Trophoblast cell (in vitro differentiated cells and primary cell): ENCODE data around the gene PDIA2.

Experiments
- DNase-seq, 2 donors: peaks; one replicate each; pipeline ENCODE4 v3.0.0-alpha.2; 2016
- H2AFZ ChIP-seq: 2 replicates; pipeline ENCODE4 v1.6.1; 2013; ENCODE audit warnings: low read length, moderate library complexity, mild to moderate bottlenecking; ENCODE audit not compliant: insufficient read depth, poor library complexity
- H2AK5ac ChIP-seq: 2 replicates; pipeline ENCODE4 v1.6.1; 2013; ENCODE audit warnings: mild to moderate bottlenecking, low read length
- H2BK120ac ChIP-seq: 2 replicates; pipeline ENCODE4 v1.6.1; 2013; ENCODE audit warnings: low read length, mild to moderate bottlenecking, moderate library complexity; ENCODE audit not compliant: insufficient read depth, poor library complexity
- H2BK12ac ChIP-seq: 2 replicates; pipeline ENCODE4 v1.6.1; 2013; ENCODE audit warnings: mild to moderate bottlenecking, low read length, moderate library complexity
- H2BK5ac ChIP-seq: 2 replicates; pipeline ENCODE4 v1.6.1; 2013; ENCODE audit warnings: low read length, low read depth, moderate library complexity, mild to moderate bottlenecking; ENCODE audit not compliant: poor library complexity
- H3K14ac ChIP-seq: 2 replicates; pipeline ENCODE4 v1.6.1; 2013; ENCODE audit warnings: mild to moderate bottlenecking, low read length
- H3K18ac ChIP-seq: 2 replicates; pipeline ENCODE4 v1.6.1; 2013; ENCODE audit warnings: mild to moderate bottlenecking, low read length
- H3K23ac ChIP-seq: 2 replicates; pipeline ENCODE4 v1.6.1; 2013; ENCODE audit warnings: low read length
- H3K27ac ChIP-seq: 2 replicates; pipeline ENCODE4 v1.5.1; 2013; ENCODE audit warnings: low read depth, mild to moderate bottlenecking, inconsistent platforms, low read length, moderate library complexity
- H3K27me3 ChIP-seq: 2 replicates; pipeline ENCODE4 v1.6.1; 2013; ENCODE audit warnings: inconsistent platforms, mild to moderate bottlenecking, low read length, moderate library complexity; ENCODE audit not compliant: insufficient read depth
- H3K36me3 ChIP-seq, 2 experiments: 1 replicate in 1 of 2; 2 replicates in 1 of 2; pipeline ENCODE4 v1.6.1; 2013; ENCODE audit warnings: low read length in 2 of 2, mild to moderate bottlenecking in 2 of 2, moderate library complexity in 1 of 2; ENCODE audit not compliant: insufficient read depth in 2 of 2, control insufficient read depth in 1 of 2
- H3K4ac ChIP-seq: 2 replicates; pipeline ENCODE4 v1.6.1; 2013; ENCODE audit warnings: low read depth, mild to moderate bottlenecking, low read length, moderate library complexity
- H3K4me1 ChIP-seq, 2 experiments: 1 replicate in 1 of 2; 2 replicates in 1 of 2; pipeline ENCODE4 v1.6.1; 2013; ENCODE audit warnings: low read length in 2 of 2, mild to moderate bottlenecking in 2 of 2, moderate library complexity in 1 of 2; ENCODE audit not compliant: insufficient read depth in 2 of 2, control insufficient read depth in 1 of 2
- H3K4me2 ChIP-seq: 2 replicates; pipeline ENCODE4 v1.6.1; 2013; ENCODE audit warnings: inconsistent platforms, mild to moderate bottlenecking, low read length, moderate library complexity
- H3K4me3 ChIP-seq: 2 replicates; pipeline ENCODE4 v1.5.1; 2013; ENCODE audit warnings: mild to moderate bottlenecking, low read depth, low read length, inconsistent platforms
- H3K79me1 ChIP-seq: one replicate; pipeline ENCODE4 v1.6.1; 2013; ENCODE audit warnings: low read length
- H3K79me2 ChIP-seq: 2 replicates; pipeline ENCODE4 v1.6.1; 2013; ENCODE audit warnings: low read length, mild to moderate bottlenecking; ENCODE audit not compliant: control insufficient read depth, insufficient read depth, poor library complexity
- H3K9ac ChIP-seq: 2 replicates; pipeline ENCODE4 v1.6.1; 2013; ENCODE audit warnings: mild to moderate bottlenecking, low read length
- H3K9me3 ChIP-seq: 2 replicates; pipeline ENCODE4 v1.6.1; 2013; ENCODE audit warnings: low read depth, mild to moderate bottlenecking, control low read depth, inconsistent platforms, low read length; ENCODE audit not compliant: insufficient read depth
- H4K12ac ChIP-seq: 2 replicates; pipeline ENCODE4 v1.6.1; 2013; ENCODE audit warnings: low read depth, mild to moderate bottlenecking, low read length, moderate library complexity
- H4K8ac ChIP-seq: 2 replicates; pipeline ENCODE4 v1.6.1; 2013; ENCODE audit warnings: low read depth, mild to moderate bottlenecking, low read length, moderate library complexity
- H4K91ac ChIP-seq: one replicate; pipeline ENCODE4 v1.6.1; 2013; ENCODE audit warnings: low read depth, mild to moderate bottlenecking, low read length, moderate library complexity
- WGBS: extraction: QIAGEN DNeasy Blood & Tissue Kit; methylation state at CpG from one replicate; pipeline ENCODE4 v1.1.7; 2013; ENCODE audit warnings: missing lambda C conversion rate; ENCODE audit not compliant: insufficient read length, insufficient coverage; ENCODE audit errors: extremely low coverage; 5-methylcytosine and 5-hydroxymethylcytosine counted together

PDIA2 gene

DNA sequence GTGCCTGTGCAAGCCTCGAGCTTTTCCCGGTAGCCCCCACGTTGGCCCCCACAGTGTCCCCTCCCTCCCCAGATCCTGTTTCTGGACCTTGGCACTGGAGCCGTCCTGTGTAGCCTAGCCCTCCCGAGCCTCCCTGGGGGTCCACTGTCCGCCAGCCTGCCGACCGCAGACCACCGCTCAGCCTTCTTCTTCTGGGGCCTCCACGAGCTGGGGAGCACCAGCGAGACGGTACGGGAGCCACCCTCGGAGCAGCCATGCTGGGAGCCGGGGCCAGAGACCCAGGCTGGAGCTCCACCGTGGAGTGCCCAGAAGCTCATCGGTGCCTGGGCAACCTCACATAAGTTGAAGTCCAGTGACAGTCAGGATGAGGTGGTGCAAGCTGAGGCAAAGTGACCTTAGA, 19.0 kb upstream of the PDIA2 start:
- Histone ChIP-seq H2AK5ac (no peak overlapping the region), H3K18ac (no peak overlapping the region), H3K27me3 (no peaks in the 10 kb centered on the region), H3K27ac (no peak overlapping the region), H2BK5ac (no peak overlapping the region), H3K9ac (no peak overlapping the region), H3K4ac (no peak overlapping the region), H3K23ac (no peak overlapping the region), H2BK12ac (no peak overlapping the region), H2AFZ (no peak overlapping the region), H3K9me3 (peaks cover 9% of the 10 kb centered on the region), H3K4me2 (no peak overlapping the region), H2BK120ac (no peak overlapping the region), H3K36me3 (peaks cover 47 to 50% of the 10 kb centered on the region in 2 experiments), H4K8ac (no peak overlapping the region), H3K4me3 (no peak overlapping the region), H4K12ac (no peak overlapping the region), H3K14ac (no peak overlapping the region), H3K79me1 (no peaks in the 10 kb centered on the region), H4K91ac (no peak overlapping the region), H3K79me2 (no peaks in the 10 kb centered on the region), H3K4me1 (no peaks in the 10 kb centered on the region)
- DNase-seq: no peak
- no CpG with 5 or more reads among the region's 17 CpGs for WGBS

DNA sequence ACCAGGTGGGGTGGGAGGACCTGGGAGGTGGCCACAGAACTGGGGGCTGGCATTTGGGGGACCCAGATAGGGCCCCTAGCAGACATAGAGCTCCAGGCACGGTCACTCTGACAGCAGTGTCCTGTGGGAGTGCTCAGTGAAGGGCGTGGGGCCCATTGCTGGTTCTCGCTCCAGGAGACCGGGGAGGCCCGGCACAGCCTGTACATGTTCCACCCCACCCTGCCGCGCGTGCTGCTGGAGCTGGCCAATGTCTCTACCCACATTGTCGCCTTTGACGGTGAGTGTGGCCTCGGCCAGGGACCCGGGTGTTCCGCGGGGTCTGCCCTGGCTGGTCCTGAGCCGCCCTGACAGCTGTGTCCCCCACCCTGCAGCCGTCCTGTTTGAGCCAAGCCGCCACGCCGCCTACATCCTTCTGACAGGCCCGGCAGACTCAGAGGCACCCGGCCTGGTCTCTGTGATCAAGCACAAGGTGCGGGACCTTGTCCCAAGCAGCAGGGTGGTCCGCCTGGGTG, 18.5 kb upstream of the PDIA2 start:
- H3K79me1 ChIP-seq: no peaks in the 10 kb centered on the region
- H2BK12ac ChIP-seq: no peak overlapping the region
- no peak overlapping the region for H4K12ac ChIP-seq
- H3K9ac ChIP-seq: no peak overlapping the region
- no peak overlapping the region for H3K14ac ChIP-seq
- H3K9me3 ChIP-seq: peaks cover 9% of the 10 kb centered on the region
- no peak overlapping the region for H3K4me2 ChIP-seq
- no peak overlapping the region for H3K4ac ChIP-seq
- no peak overlapping the region for H2BK120ac ChIP-seq
- no CpG with 5 or more reads among the region's 23 CpGs for WGBS
- no peaks in the 10 kb centered on the region for H3K79me2 ChIP-seq
- no peak overlapping the region for H3K18ac ChIP-seq
- H3K23ac ChIP-seq: no peak overlapping the region
- H2AFZ ChIP-seq: no peak overlapping the region
- no peaks in the 10 kb centered on the region for H3K27me3 ChIP-seq
- H2BK5ac ChIP-seq: no peak overlapping the region
- H3K4me3 ChIP-seq: no peak overlapping the region
- no peak overlapping the region for H2AK5ac ChIP-seq
- H3K27ac ChIP-seq: no peak overlapping the region
- H4K91ac ChIP-seq: no peak overlapping the region
- no peak for DNase-seq
- H3K36me3 ChIP-seq: peaks cover 47 to 50% of the 10 kb centered on the region in 2 experiments
- no peak overlapping the region for H4K8ac ChIP-seq
- H3K4me1 ChIP-seq: no peaks in the 10 kb centered on the region

DNA sequence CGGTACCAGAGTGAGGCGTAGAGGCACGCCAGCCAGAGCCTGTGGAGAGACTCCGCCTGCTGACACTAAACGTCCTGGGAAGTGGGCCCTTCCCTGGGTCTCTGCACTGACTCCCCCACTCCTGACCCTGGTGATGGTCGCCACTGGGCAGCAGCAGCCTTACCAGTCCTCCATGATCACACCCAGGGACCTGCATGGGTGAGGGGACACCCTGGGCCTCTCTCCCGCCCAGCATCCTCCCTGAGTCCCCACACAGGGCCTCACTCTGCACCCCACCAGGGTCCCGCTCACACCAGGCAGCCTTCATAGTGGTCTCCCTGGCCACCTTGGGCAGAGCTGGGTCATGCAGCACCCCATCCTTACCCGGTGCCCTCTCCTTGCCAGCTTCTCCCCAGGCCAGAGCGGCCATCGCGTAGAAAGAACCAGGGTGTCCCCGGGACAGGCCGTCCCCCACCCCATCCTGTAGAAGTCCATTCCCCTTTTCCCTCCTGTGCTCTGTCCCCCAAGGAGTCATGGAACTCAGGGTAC, 17.9 kb upstream of the PDIA2 start:
- H3K18ac ChIP-seq: no peak overlapping the region
- no peaks in the 10 kb centered on the region for H3K4me1 ChIP-seq
- H3K4me3 ChIP-seq: no peak overlapping the region
- no peak overlapping the region for H3K27ac ChIP-seq
- H3K9ac ChIP-seq: no peak overlapping the region
- H3K9me3 ChIP-seq: peaks cover 9% of the 10 kb centered on the region
- no peak overlapping the region for H2AFZ ChIP-seq
- no peaks in the 10 kb centered on the region for H3K79me1 ChIP-seq
- no peak for DNase-seq
- H4K12ac ChIP-seq: no peak overlapping the region
- H3K4me2 ChIP-seq: no peak overlapping the region
- no peak overlapping the region for H2BK12ac ChIP-seq
- no peak overlapping the region for H3K14ac ChIP-seq
- no CpG with 5 or more reads among the region's 14 CpGs for WGBS
- no peak overlapping the region for H4K8ac ChIP-seq
- peaks cover 43 to 44% of the 10 kb centered on the region in 2 experiments for H3K36me3 ChIP-seq
- no peaks in the 10 kb centered on the region for H3K79me2 ChIP-seq
- H2BK5ac ChIP-seq: no peak overlapping the region
- no peak overlapping the region for H2AK5ac ChIP-seq
- no peak overlapping the region for H3K23ac ChIP-seq
- no peak overlapping the region for H4K91ac ChIP-seq
- H3K4ac ChIP-seq: no peak overlapping the region
- H2BK120ac ChIP-seq: no peak overlapping the region
- no peaks in the 10 kb centered on the region for H3K27me3 ChIP-seq

DNA sequence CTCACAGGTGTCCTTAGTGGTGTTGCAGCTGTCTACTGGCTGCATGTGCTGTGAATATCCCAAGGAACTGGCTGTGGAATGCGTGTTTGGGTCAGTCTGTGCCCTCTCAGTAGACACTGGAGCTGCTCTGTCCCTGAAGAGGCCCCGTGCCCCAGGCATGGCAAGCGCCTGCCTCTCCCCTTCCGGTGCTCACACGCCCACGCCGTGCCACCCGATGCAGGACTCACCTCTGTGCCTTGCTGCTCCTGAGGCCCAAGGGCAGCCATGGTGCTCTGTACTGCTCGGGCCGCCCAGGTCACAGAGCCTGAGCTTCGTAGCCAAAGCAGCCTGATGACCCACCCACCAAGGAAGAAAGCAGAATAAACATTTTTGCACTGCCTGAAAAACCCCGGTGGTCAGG, 17.3 kb upstream of the PDIA2 start:
- H2BK12ac ChIP-seq: no peak overlapping the region
- no peaks in the 10 kb centered on the region for H3K27me3 ChIP-seq
- H3K4ac ChIP-seq: no peak overlapping the region
- H3K18ac ChIP-seq: no peak overlapping the region
- H3K9me3 ChIP-seq: peaks cover 9% of the 10 kb centered on the region
- no peak overlapping the region for H3K9ac ChIP-seq
- H3K4me2 ChIP-seq: no peak overlapping the region
- no peak for DNase-seq
- H3K4me3 ChIP-seq: no peak overlapping the region
- no peak overlapping the region for H2BK5ac ChIP-seq
- H3K79me2 ChIP-seq: no peaks in the 10 kb centered on the region
- no peak overlapping the region for H4K8ac ChIP-seq
- H2AFZ ChIP-seq: no peak overlapping the region
- peaks cover 38 to 40% of the 10 kb centered on the region in 2 experiments for H3K36me3 ChIP-seq
- H3K23ac ChIP-seq: no peak overlapping the region
- no peaks in the 10 kb centered on the region for H3K4me1 ChIP-seq
- no peak overlapping the region for H4K12ac ChIP-seq
- no peak overlapping the region for H2AK5ac ChIP-seq
- no peak overlapping the region for H3K27ac ChIP-seq
- no peaks in the 10 kb centered on the region for H3K79me1 ChIP-seq
- H4K91ac ChIP-seq: no peak overlapping the region
- WGBS: no CpG with 5 or more reads among the region's 12 CpGs
- H2BK120ac ChIP-seq: no peak overlapping the region
- H3K14ac ChIP-seq: no peak overlapping the region
